ENCODE measurements around the gene MTCH1.

MTCH1 gene

DNA sequence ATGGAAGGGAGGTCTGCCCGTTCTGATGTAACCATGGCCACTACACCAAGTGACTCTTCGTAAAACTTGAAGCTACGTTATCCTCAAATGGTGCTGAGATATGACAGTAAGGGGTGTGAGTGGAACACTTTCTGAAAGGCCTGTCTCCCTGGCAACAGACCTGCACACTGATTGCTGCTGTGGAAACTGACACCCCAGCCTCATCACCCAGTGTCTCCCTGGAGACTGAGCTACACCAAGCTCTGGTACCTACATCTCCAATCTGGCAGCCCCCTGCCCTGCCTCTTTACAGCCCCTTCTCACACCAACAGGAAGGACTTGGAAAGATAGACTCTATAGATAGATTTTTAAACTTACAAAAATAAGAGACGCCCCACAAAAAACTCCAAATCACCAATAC is 18.2 kb downstream of the MTCH1 start:
- H3K4me1 ChIP-seq (ENCODE audit: insufficient read depth, low read length, severe bottlenecking), result peaks cover 14% of the 10 kb centered on the region
- no peak overlapping the region for H3K4me2 ChIP-seq (ENCODE audit: low read length)
- no peaks in the 10 kb centered on the region for H3F3A ChIP-seq (ENCODE audit: insufficient read depth, low read length)
- peaks cover 58% of the 10 kb centered on the region for H3K36me3 ChIP-seq (ENCODE audit: insufficient read depth, low read length)
- TF ChIP-seq, protein P1, sequence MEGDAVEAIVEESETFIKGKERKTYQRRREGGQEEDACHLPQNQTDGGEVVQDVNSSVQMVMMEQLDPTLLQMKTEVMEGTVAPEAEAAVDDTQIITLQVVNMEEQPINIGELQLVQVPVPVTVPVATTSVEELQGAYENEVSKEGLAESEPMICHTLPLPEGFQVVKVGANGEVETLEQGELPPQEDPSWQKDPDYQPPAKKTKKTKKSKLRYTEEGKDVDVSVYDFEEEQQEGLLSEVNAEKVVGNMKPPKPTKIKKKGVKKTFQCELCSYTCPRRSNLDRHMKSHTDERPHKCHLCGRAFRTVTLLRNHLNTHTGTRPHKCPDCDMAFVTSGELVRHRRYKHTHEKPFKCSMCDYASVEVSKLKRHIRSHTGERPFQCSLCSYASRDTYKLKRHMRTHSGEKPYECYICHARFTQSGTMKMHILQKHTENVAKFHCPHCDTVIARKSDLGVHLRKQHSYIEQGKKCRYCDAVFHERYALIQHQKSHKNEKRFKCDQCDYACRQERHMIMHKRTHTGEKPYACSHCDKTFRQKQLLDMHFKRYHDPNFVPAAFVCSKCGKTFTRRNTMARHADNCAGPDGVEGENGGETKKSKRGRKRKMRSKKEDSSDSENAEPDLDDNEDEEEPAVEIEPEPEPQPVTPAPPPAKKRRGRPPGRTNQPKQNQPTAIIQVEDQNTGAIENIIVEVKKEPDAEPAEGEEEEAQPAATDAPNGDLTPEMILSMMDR (IDR thresholded peaks at IDR 0.05; ENCODE audit: low read length), result no peak
- no peak for TF ChIP-seq EZH2 (IDR thresholded peaks at IDR 0.05; ENCODE audit: borderline replicate concordance, low read length)
- H4K20me1 ChIP-seq (ENCODE audit: insufficient read depth, low read length), result no peaks in the 10 kb centered on the region
- no peaks in the 10 kb centered on the region for H3K27me3 ChIP-seq (ENCODE audit: insufficient read depth, low read length)
- no peak overlapping the region for H2AFZ ChIP-seq (ENCODE audit: low read length)
- H3K4me3 ChIP-seq (ENCODE audit: low read depth, low read length, poor library complexity, severe bottlenecking), result no peak overlapping the region
- H3K9ac ChIP-seq (ENCODE audit: low read length), result no peak overlapping the region
- H3K9me3 ChIP-seq (ENCODE audit: low read length), result no peaks in the 10 kb centered on the region
- H3K79me2 ChIP-seq (ENCODE audit: insufficient read depth, low read length), result no peaks in the 10 kb centered on the region
- H3K27ac ChIP-seq (ENCODE audit: low read depth, low read length, poor library complexity, severe bottlenecking), result no peak overlapping the region
- no peaks in the 10 kb centered on the region for H3K9me2 ChIP-seq (ENCODE audit: low read depth, low read length)

DNA sequence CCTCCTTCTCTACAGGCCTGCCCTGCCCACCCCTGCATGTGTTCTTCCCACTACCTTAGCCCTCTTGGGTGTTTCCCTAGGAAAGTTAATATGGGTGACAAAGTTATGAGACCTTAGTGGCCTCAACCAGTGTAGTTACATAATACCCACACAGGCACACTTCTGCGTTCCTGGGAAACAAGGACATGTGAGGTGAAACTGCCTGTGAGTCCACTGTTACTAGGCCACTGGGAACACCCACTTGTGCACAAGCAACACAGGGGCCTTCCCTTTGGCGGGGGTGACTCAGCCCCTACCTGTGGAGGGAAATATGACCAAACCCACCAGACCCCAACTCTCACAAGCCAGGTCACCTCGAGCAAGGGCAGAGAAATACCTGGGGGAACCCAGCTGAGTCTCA is 18.7 kb downstream of the MTCH1 start:
- Histone ChIP-seq H4K20me1 (ENCODE audit: insufficient read depth, low read length) (no peaks in the 10 kb centered on the region), H3K9ac (ENCODE audit: low read length) (no peak overlapping the region)

DNA sequence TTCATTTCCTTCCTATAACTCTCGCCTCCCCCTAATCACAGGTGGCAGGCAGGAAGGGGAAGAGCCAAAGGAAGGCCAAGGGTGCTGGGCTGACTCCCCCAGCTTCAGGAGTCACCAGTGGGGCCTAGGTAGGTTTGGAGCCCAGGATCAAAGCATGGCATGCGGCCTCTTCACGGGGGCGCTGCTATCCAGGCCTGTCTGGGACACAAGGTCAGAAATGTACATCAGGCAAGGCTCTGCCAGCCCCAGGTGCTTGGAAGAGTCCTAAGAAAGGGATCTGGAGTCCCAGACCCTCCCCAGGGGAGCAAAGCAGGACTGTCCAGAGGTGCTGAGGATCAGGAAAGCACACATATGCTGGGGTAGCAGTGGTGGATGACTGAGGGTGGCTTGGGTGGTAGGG is 21.1 kb downstream of the MTCH1 start:
- TF ChIP-seq EZH2 (IDR thresholded peaks at IDR 0.05; ENCODE audit: borderline replicate concordance, low read length), result no peak
- TF ChIP-seq, protein P1 (IDR thresholded peaks at IDR 0.05; ENCODE audit: low read length), result no peak
- Histone ChIP-seq H3K4me1 (ENCODE audit: insufficient read depth, low read length, severe bottlenecking) (peaks cover 16% of the 10 kb centered on the region), H2AFZ (ENCODE audit: low read length) (no peak overlapping the region), H3K4me2 (ENCODE audit: low read length) (no peak overlapping the region), H3K9me2 (ENCODE audit: low read depth, low read length) (no peaks in the 10 kb centered on the region), H3F3A (ENCODE audit: insufficient read depth, low read length) (no peaks in the 10 kb centered on the region), H3K4me3 (ENCODE audit: low read depth, low read length, poor library complexity, severe bottlenecking) (no peak overlapping the region), H3K36me3 (ENCODE audit: insufficient read depth, low read length) (peaks cover 29% of the 10 kb centered on the region), H3K27ac (ENCODE audit: low read depth, low read length, poor library complexity, severe bottlenecking) (no peak overlapping the region), H3K9ac (ENCODE audit: low read length) (no peak overlapping the region), H4K20me1 (ENCODE audit: insufficient read depth, low read length) (no peaks in the 10 kb centered on the region), H3K79me2 (ENCODE audit: insufficient read depth, low read length) (no peaks in the 10 kb centered on the region), H3K9me3 (ENCODE audit: low read length) (no peaks in the 10 kb centered on the region), H3K27me3 (ENCODE audit: insufficient read depth, low read length) (no peaks in the 10 kb centered on the region)

More for the DNA sequence above, 18.7 kb downstream of the MTCH1 start:
- Histone ChIP-seq H3F3A (ENCODE audit: insufficient read depth, low read length) (no peaks in the 10 kb centered on the region), H3K27me3 (ENCODE audit: insufficient read depth, low read length) (no peaks in the 10 kb centered on the region), H3K4me3 (ENCODE audit: low read depth, low read length, poor library complexity, severe bottlenecking) (no peak overlapping the region), H3K4me1 (ENCODE audit: insufficient read depth, low read length, severe bottlenecking) (peaks cover 16% of the 10 kb centered on the region), H3K4me2 (ENCODE audit: low read length) (no peak overlapping the region), H3K79me2 (ENCODE audit: insufficient read depth, low read length) (no peaks in the 10 kb centered on the region), H3K9me2 (ENCODE audit: low read depth, low read length) (no peaks in the 10 kb centered on the region), H2AFZ (ENCODE audit: low read length) (no peak overlapping the region), H3K27ac (ENCODE audit: low read depth, low read length, poor library complexity, severe bottlenecking) (no peak overlapping the region), H3K36me3 (ENCODE audit: insufficient read depth, low read length) (peaks cover 53% of the 10 kb centered on the region), H3K9me3 (ENCODE audit: low read length) (no peaks in the 10 kb centered on the region)
- TF ChIP-seq, protein P1 (IDR thresholded peaks at IDR 0.05; ENCODE audit: low read length), result no peak
- TF ChIP-seq EZH2 (IDR thresholded peaks at IDR 0.05; ENCODE audit: borderline replicate concordance, low read length), result no peak

Data from OCI-LY1 (cell line).